VCaP (cell line): ENCODE results near the gene LSAMP.

ENCODE experiments used
- H3K27ac ChIP-seq: fragments of 450-650 bp; 2 replicates; pipeline ENCODE4 v1.5.1; 2017
- CTCF ChIP-seq: fragments of 450-650 bp; conservative IDR thresholded peaks from 2 replicates; pipeline ENCODE4 v1.5.1; 2017; ENCODE audit warnings: mild to moderate bottlenecking, moderate library complexity

LSAMP gene

GRCh38 chr3:116429479-116430269 is 15.6 kb downstream of the LSAMP start:
- no peak overlapping the region for H3K27ac ChIP-seq

DNA sequence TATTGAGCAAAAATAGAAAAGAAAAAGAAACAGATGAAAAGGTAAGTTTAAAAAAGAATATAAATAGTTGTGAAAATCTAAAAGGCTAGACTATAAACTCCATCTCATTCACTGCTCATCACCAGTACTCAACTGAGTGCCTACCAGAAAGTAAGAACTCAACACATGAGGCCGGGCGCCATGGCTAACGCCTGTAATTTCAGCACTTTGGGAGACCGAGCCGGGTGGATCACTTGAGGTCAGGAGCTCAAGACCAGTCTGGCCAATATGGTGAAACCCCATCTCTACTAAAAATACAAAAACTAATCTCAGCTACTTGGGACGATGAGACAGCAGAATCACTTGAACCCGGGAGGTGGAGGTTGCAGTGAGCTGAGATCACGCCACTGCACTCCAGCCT is 19.3 kb downstream of the LSAMP start:
- TF ChIP-seq CTCF, result no peak
- H3K27ac ChIP-seq, result no peak overlapping the region

More at GRCh38 chr3:116429479-116430269, 15.6 kb downstream of the LSAMP start:
- TF ChIP-seq CTCF, result no peak

DNA sequence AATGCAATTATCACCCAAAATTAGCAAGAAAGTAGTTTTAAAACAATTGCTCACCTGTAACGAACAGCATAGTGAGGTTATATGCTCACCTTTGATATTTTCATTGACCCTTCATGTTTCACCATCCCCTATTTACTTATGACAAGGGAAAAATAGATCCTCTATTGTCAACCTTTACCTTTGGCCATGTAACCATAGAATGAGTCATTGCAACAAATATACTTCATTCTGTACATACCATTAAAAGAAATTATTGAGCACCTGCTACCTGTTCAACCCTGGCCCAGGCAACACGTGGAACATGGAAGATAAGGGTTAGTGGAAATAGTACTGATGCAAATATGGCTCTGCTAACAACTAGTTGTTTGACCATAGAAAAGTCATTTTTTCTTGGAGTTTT is 20.2 kb downstream of the LSAMP start:
- no peak overlapping the region for H3K27ac ChIP-seq
- no peak for TF ChIP-seq CTCF

DNA sequence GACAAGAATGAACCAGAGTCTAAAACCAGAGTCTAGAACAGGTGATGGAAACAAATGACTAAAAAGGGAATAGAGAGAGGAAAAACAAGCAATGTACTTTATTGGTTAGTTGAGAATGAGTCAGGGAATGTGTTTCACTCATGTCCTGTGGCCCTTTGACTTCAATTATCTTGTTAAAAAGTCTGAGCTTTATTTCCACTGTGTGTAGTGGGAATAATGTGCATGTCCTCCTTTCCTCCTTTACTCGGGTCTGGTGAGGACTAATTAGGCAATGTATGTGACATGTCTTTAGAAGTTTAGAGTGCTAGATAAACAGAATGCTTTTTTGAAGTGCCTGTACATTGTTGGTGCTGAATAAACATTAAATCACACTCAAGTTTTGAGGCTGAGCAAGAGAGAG is 21.3 kb downstream of the LSAMP start:
- no peak overlapping the region for H3K27ac ChIP-seq
- TF ChIP-seq CTCF, result no peak

DNA sequence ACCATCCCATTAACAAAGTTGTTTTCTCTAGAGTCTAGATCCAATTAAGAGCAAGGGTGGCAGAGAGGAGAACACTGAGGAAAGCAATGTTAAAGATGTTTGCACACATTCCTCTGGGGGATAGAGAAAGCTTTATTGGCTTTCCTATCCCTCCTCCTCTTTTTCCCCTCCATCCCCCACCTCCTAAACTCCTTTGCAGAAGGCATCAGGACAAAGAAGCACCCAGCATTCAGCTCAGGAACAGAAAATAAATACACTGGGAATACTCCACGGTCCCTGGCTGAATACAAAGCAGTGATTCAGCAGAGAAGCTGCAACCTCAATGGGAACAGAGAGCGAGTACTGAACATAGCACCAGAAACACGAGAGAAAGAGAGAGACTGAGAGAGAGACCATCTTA is 21.9 kb downstream of the LSAMP start:
- no peak overlapping the region for H3K27ac ChIP-seq
- TF ChIP-seq CTCF, result no peak

- TF ChIP-seq CTCF, result no peak
- no peak overlapping the region for H3K27ac ChIP-seq
These were observed 28.1 kb downstream of the LSAMP start for GRCh38 chr3:116417151-116417550.

GRCh38 chr3:116413319-116413718 is 32.0 kb downstream of the LSAMP start:
- H3K27ac ChIP-seq, result no peak overlapping the region
- TF ChIP-seq CTCF, result no peak
